NCI-H2029 (cell line): ENCODE measurements around the gene PYDC1.
"Not testable (repeated sequence)": the region's sequence is repeated elsewhere in the genome, so short reads cannot be mapped to it uniquely, and the experiment has no call there.

ENCODE experiments used
- DNase-seq: peaks from one replicate; lab custom pipeline; 2025; lab: John Stamatoyannopoulos, UW

PYDC1 gene

DNA sequence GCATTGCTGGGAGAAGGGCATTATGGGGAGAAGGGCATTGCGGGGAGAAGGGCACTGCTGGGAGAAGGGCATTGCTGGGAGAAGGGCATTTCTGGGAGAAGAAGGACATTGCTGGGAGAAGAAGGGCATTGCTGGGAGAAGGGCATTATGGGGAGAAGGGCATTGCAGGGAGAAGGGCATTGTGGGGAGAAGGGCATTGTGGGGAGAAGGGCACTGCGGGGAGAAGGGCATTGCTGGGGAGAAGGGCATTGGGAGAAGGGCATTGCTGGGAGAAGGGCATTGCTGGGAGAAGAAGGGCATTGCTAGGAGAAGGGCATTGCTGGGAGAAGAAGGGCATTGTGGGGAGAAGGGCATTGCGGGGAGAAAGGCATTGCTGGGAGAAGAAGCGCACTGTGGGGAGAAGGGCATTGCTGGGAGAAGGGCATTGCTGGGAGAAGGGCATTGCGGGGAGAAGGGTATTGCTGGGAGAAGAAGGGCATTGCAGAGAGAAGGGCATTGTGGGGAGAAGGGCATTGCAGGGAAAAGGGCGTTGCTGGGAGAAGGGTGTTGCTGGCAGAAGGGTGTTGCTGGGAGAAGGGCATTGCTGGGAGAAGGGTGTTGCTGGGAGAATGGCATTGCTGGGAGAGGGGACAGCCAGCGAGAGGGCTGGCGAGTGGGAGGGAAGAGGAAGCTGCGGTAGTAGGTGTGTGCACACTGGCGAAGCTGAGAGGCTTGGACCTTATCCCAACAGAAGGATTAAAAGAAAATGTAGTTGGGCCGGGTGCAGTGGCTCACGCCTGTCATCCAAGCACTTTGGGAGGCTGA, 4.6 kb upstream of the PYDC1 start:
- DNase-seq = no peak

DNA sequence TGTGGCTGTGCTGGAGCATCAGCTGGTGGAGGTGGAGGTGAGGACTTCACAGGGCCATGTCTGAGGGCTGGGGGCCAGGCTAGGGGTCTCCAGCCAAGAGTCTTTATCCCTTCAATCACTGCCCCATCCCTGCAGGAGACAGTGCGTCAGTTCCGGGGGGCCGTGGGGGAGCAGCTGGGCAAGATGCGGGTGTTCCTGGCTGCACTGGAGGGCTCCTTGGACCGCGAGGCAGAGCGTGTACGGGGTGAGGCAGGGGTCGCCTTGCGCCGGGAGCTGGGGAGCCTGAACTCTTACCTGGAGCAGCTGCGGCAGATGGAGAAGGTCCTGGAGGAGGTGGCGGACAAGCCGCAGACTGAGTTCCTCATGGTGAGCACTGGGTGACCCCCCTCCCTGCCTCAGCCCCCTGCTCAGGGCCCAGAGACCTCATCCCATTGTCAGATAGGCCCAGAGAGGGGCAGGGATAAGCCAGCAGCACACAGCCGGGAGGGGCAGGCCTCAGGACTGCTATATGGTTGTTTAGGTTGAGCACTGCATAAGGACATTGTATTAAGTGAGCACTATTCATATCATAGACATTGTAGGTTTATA, 2.3 kb upstream of the PYDC1 start:
- DNase-seq = no peak

DNA sequence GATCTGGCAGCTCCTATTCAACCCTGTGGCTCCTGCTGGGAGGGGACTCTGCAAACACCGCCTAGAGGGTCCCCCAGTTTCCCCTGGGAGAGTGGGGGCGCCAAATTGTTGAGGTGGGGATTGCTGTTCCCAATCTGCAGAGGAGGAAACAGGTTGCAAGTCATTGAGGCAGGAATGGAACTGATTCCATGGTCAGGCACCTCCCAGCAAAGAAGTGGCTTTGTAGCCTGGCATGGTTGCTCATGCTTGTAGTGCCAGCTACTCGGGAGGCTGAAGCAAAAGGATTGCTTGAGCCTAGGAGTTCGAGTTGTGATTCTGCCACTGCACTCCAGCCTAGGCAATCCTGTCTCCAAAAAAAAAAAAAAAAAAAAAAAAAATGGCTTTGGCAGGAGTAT, 198 bp upstream of the PYDC1 start:
- DNase-seq = no peak

DNA sequence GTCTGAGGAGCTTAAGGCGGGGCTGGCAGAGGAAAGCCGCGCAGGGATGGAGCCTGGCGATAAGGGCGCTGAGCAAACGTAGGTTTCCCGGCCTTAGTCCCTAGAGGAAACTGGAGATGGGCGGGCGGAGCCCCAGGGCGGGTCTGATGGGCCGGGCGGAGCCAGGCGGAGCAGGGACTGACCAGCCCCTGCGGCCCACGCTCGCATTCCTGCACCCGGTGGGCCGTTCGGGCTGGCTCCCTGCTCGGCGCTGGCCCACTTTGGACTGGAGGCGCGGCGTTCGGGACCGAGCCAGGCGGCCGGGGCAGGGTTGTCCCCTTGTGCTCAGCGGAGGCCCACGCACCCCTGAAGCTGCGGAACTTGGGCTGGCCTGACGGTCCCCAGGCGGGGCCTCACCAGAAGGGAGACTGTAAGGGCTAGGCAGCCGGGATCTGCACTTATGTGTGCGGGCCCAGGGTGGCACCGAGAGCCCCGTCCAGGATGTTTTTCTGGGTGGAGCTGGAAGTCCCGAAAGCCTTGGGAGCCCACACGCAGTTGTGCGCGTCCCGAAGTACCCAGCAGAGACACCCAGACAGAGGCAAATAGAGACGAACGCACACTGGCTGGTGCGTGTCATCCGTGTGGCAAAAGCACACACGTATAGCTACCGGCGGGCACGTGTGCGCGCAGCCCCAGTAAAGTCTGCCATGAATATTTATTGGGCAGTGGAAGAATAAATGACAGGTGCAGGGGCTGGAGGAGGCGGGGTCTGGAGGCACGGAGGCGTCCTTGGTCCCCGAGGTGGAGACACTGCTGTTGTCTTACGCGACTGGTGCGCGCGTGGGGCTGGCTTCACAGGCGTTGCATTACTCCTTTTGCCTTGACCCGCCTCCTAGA, 1.4 kb downstream of the PYDC1 start:
- no peak for DNase-seq

DNA sequence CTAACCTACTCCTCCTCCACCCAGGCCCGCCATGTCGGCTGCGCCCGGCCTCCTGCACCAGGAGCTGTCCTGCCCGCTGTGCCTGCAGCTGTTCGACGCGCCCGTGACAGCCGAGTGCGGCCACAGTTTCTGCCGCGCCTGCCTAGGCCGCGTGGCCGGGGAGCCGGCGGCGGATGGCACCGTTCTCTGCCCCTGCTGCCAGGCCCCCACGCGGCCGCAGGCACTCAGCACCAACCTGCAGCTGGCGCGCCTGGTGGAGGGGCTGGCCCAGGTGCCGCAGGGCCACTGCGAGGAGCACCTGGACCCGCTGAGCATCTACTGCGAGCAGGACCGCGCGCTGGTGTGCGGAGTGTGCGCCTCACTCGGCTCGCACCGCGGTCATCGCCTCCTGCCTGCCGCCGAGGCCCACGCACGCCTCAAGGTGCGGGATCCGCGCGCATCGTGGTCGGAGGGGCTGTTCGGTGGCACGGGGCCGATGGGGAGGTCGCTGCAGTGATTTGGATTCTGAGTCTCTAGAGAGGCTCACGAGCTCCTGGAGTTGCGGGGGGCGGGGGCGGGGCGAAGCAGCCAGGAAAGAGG, 2.1 kb downstream of the PYDC1 start:
- DNase-seq = no peak

DNA sequence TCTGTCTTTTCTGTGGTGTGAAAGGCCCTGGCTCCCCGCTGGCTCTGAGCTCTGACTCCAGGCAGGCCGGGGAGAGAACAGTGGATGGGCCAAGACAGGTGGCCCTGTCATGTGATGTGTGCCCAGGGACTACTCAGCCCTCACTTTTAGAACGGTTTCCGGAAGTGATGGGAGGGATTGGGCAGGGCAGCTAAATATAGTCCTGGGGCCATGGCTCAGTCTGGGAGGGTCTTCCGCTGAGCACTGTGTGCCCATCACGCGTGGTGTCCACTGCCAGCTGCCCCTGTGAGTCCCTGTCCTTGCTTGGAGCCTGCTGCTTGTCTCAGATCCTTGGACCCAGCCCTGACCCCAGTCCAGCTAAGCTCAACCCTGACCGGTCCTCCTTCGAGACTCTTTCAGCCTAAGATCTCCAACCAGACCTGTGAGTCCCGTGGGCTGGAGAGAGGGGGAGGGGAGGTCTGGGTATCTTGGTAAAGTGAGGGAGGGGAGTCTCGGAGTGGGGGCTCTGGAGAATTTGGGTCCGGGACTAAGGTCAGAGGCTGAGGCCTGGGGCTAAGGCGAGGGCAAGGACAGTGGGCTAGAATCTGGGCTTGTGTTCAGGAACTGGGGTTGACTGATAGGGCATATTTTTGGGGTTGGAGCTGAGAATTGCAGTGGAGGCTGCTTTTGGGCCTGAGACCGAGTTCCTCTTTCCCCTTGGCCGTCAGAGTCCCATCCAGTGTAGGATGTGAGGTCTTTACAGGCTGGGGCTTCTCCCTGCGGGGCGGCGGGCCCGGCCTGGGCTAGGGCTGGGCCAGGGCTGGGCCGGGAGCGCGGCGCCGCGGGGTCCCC, 2.8 kb downstream of the PYDC1 start, which contains the start of gene TRIM72:
Gene TRIM72 (plus strand): TSS at position 243 of the 831 bp plus-strand sequence. CDS start 620 bp downstream, outside the sequence.
- no peak for DNase-seq

DNA sequence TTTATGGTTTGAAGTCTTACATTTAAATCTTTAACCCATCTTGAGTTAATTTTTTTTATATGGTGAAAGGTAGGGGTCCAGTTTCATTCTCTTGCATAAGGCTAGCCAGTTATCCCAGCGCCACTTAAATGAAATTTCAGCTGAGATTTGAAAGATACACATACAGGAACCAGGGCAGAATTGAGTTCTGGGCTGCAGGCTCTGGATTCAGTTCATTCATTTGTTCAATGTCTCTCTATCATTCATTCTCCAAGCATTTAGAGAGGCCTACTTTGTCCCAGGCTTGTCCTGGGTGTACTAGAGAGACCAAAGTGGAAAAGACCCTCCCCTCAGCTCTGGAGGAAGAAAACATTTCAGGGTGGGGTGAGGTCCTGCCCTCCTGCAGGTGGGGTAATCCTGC, 3.6 kb downstream of the PYDC1 start:
- DNase-seq = no peak

DNA sequence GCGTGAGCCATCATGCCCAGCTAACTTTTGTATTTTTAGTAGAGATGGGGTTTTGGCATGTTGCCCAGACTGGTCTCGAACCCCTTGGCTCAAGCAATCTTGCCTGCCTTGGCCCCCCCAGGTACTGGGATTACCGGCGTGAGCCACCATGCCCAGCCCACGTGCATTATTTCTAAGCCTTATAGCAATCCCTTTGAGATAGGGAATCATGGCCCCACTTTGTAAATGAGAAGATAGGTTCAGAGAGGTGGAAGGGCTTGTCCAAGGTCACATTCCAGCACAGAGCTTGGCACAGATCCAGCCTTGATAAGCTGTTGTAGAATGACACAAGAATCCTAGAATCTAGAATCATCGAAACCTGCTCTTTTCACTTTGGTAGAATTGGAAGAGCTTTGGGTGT, 10.2 kb downstream of the PYDC1 start:
- DNase-seq = no peak

DNA sequence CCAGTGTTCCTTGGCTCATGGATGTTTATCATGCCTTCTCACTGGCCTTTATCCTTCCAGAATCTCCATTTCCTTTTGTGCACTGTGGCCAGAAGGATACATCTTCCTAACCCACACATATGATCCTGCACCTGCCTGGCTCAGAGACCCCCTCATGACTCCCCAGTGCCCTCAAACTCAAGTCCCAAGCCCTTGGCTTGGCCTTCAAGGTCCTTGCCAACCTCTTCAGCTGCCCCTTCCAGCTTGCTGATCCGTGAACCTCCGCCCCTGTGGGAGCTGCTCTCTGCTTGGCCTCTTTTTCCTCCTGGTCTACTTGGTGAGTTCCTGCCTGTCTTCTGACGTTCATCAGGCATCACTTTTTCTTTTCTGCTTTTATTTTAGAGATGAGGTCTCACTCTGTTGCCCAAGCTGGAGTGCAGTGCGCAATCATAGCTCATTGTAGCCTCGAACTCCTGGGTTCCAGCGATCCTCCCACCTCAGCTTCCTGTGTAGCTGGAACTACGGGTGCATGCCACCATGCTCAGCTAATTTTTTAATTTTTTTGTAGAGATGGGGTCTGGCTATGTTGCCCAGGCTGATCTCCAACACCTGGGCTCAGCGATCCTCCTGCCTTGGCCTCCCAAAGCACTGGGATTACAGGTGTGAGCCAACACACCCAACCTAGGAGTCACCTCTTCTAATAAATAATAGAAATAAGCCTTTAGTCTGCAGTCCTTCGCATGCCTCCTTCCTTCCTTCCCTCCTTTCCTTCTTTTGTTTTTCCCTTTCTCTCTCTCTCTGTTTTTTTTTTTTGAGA, 11.9 kb downstream of the PYDC1 start:
- no peak for DNase-seq

DNA sequence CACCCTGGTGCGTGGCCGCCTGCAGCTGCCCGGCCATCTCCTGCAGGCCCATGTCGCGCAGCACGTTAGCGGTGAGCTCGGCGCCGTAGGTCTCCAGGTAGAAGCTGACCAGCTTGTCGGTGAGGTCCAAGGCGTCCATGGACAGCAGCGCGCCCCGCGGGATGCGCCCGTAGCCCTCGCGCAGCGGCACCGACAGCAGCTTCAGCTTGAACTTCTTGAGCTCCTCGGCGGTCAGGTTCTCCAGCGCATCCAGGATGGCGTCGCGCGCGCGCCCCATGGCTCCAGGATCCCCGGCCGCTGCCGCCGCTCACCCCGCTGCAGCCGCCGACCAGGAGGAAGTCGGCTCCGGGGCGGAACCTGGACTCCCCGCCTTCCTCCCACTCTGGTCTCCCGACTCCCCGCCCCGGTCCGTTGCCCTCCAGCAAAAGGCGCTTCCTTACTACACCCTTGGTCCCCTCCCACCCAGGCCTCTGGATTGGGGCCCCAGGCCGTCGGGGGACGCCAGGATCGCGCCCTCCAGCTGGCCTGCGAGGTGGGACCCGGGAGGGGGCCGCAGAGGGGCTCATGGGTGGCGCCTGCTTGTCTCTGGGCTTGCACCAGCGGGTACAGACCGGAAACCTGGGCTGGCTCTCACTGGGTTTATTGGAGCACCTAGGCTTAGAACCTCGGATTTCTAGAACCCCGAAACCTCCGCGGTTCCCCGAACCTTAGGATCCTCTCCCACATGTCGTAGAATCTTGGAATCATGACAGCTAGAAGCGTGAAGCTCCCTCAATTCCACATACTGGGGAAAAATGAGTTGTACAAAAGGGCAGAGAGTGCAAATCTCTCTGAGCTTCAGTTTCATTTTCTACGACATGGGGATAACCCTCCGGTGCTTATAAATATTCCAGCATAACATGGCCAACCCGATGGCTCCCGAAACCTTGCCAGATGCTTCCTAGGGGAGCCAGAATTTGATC, 14.2 kb downstream of the PYDC1 start, which contains the start of gene PYCARD:
Gene PYCARD (minus strand): TSS at position 347 of the 962 bp plus-strand sequence. CDS start 70 bp downstream, at position 277.
- DNase-seq = no peak

DNA sequence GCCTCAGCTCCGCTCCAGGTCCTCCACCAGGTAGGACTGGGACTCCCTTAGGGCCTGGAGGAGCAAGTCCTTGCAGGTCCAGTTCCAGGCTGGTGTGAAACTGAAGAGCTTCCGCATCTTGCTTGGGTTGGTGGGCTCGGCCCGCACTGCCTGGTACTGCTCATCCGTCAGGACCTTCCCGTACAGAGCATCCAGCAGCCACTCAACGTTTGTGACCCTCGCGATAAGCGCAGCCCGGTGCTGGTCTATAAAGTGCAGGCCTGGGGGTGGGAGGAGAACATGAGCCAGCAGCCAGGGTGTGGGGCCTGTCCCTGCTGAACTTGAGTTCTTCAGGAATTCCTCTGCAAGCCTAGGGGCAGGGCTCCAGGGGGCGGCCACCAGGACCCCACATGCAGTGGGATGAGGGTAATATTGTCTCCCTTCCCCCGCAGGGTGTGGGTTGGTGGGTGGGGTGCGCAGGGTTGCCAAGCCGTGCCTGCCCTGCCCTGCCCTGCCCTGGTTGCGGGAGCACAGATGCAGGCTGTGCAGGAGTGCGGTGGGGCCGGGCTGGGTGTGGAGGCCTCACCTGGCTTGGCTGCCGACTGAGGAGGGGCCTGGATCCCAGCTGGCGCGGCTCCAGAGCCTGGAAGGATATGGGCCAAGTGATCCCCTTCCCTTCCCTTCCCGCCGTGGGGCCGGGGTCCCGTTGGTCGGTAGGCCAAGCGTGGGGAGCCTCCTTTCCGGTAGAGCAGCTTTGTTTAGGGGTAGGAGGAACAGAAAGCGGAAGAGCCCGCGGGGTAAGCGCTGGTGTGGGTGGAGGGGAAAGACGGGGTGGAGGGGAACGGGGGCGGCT, 15.1 kb downstream of the PYDC1 start:
- DNase-seq = no peak

DNA sequence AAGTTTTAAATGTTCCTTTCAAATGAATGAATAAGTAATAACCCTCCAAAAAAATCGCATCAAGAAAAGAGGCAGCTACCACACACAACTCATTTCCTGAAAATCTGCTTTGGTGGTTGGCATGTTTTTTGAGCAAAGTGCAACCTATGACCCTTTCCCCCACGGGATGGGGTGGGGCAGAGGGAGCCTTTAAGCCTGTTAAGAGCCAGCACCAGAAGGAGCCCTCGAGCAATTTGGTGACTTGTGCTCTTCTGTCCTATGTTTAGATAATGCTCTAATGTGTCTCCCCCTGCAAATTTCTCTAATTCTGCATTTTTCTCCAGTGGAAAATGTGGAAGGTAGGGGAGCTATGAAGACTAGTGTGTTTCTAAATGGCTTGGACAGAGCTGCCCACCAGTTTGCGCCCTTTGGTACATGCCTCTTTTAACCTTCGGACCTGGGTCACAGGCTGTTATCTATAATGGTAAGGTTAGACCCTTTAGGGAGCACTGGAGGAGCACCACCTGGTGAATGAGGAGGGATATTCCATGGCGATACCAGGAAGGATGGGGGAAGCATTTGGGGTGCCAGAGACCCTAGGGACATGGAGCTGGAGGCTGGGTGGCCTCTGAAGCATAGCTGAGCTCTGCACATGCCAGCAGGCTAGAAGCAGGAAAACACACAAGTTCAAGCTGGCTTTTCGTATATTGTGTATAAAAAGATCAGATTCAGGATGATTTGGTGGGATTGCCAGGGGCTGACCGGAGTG, 15.9 kb downstream of the PYDC1 start:
- DNase-seq = no peak

DNA sequence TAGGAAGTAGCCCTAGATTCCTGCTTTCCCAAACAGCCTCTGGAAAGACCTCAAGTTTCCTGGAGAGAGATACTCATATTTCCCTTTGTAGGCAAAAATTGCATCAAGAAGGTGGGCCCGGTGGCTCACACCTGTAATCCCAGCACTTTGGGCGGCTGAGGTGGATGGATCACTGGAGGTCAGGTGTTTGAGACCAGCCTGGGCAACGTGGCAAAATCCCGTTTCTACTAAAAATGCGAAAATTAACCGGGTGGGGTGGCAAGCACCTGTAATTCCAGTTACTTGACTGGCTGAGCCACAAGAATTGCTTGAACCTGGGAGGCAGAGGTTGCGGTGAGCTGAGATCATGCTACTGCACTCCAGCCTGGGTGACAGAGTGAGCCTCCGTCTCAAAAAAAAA, 16.8 kb downstream of the PYDC1 start:
- not testable (repeated sequence) for DNase-seq

DNA sequence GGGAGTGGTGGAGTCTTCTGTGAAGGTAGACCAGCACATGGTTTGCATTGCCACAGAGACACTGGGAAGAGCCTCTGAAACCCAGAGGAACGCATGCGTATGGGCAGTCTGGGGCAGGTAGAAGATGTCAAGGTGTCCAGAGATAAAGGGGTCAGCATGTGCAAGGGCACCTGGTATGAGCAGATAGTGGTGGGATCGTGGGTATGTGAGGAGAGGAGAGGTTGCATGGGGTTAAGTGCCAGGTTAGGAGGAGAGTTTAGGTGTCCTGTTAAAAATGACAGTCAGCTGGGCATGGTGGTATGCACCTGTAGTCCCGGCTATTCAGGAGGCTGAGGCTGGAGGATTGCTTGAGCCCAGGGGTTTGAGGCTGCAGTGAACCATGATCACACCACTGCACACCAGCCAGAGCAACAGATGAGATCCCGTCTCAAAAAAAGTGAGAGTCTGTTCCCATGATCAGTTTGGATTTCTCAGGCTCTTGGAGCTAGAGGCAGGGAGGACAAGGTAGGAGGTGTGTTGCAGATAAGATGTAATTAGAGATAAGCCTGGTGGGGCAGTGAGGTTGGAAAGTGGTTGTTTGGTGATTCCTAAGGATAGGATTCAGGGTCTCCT, 17.4 kb downstream of the PYDC1 start:
- no peak for DNase-seq

DNA sequence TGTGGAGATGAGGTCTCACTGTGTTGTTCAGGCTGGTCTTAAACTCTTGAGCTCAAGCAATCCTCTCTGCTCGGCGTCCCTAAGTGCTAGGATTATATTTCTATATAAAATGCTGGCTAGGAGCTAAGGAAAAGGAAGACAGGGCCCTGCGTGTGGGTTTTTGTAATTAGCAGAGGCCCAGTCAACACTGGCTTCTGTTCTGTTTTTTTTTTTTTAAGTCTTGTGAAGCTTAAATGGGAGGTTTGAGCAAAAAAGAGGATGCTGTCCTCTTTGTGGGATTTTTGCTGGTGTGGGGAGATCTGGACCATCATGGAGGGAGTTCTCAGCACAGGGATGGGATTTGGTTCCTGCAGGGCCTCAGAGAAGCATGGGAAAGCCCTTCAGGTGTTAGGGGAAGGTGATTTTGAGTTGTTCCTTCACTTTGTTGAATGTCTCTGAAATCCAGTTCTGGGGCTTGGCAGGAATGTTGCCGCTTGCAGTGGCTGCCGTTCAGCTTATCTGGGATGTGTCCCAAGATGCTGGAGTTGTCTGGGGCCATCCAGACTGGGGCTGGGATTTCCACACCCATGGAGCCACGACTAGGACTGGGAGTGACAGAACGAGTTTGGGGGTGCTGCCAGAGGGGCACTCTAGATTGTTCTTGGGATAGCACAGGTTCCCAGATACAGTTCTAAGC, 18.6 kb downstream of the PYDC1 start:
- no peak for DNase-seq

DNA sequence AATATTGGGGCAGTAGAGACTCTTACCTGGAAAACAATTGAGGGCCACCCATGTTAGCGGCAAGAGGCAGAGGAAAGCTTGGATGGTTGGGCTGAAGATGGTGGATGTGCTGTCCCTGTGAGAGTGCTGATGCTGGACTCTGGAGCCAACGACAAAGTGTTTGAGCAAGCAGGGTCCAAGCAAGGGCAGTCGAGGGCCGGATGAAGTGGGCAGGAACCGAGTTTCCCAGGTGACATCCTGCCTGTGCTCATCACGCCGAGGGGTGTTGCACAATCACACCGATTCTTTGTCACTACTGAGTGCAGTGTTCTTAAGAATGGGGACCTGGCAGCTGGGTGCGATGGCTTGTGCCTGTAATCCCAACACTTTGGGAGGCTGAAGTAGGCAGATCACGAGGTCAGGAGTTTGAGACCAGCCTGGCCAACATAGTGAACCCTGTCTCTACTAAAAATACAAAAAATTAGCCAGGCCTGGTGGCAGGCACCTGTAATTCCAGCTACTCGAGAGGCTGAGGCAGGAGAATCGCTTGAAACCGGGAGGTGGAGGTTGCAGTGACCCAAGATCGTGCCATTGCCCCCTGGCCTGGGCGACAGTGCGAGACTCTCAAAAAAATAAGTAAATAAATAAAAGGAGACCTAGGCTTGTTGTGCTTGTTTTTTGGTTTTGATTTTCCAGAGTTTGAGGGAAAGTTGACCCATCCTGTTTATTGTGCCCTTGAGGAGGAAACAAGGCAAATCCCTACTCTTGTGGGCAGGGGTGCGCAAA, 20.4 kb downstream of the PYDC1 start:
- DNase-seq = no peak
